HG03159 (cell line): ENCODE measurements around the gene CACNA1G.

ENCODE experiments used
- ATAC-seq: cut with Tn5 transposase; IDR thresholded peaks from one replicate; pipeline ENCODE4 v1.9.1; 2021; ENCODE audit warnings: mild to moderate bottlenecking, moderate library complexity; ENCODE audit not compliant: unreplicated experiment

Gene CACNA1G

GRCh38 chr17:50533185-50533584 lies 27.3 kb upstream of the CACNA1G start:
- no peak for ATAC-seq

GRCh38 chr17:50533720-50534148 lies 26.8 kb upstream of the CACNA1G start:
- ATAC-seq = no peak

GRCh38 chr17:50534222-50534978 lies 26.1 kb upstream of the CACNA1G start:
- ATAC-seq = no peak

GRCh38 chr17:50534979-50535326 lies 25.6 kb upstream of the CACNA1G start:
- ATAC-seq = no peak

- ATAC-seq = no peak
Observed at GRCh38 chr17:50535407-50535806, 25.1 kb upstream of the CACNA1G start.

- ATAC-seq = no peak
Observed at GRCh38 chr17:50536683-50537646, 23.6 kb upstream of the CACNA1G start.

GRCh38 chr17:50537721-50538548 lies 22.6 kb upstream of the CACNA1G start:
- ATAC-seq = no peak

- ATAC-seq = no peak
Observed at GRCh38 chr17:50538549-50539410, 21.7 kb upstream of the CACNA1G start.

- ATAC-seq = no peak
Observed at GRCh38 chr17:50539762-50540559, 20.6 kb upstream of the CACNA1G start.

- no peak for ATAC-seq
Observed at GRCh38 chr17:50540560-50541401, 19.7 kb upstream of the CACNA1G start.

GRCh38 chr17:50541402-50541715 lies 19.2 kb upstream of the CACNA1G start:
- ATAC-seq = no peak

GRCh38 chr17:50541716-50542688 lies 18.5 kb upstream of the CACNA1G start:
- ATAC-seq = peak; percentile 69

GRCh38 chr17:50542795-50543774 lies 17.4 kb upstream of the CACNA1G start:
- ATAC-seq = no peak

- no peak for ATAC-seq
Observed at GRCh38 chr17:50544516-50544915, 16.0 kb upstream of the CACNA1G start.

- ATAC-seq = no peak
Observed at GRCh38 chr17:50545311-50545710, 15.2 kb upstream of the CACNA1G start.

GRCh38 chr17:50546701-50547034 lies 13.8 kb upstream of the CACNA1G start:
- ATAC-seq = no peak
